GM18870 (cell line): ENCODE results near the gene CABP5.

Source experiments
- ATAC-seq: cut with Tn5 transposase; IDR thresholded peaks from one replicate; pipeline ENCODE4 v1.9.1; 2021; ENCODE audit warnings: moderate library complexity; ENCODE audit not compliant: unreplicated experiment

The CABP5 gene

DNA sequence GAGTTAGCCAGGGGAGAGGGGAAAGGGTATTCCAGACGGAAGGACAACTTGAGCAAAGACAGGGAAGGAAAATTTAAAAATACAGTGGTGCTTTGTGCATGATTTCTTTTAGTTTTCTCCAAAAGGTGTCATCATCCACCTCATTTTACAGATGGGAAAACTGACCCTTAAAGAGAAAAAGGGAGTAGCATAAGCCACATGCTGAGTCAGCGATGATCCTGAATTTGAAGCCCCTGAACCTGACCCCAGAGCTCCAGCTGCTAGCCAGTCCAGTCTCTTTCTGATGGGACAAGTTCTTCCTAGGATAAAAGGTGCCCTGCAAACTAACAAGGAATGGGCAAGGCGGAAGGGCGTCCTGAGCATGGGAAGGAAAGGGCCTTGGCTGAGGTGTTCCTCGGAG lies 10.3 kb downstream of the CABP5 start:
- no peak for ATAC-seq

DNA sequence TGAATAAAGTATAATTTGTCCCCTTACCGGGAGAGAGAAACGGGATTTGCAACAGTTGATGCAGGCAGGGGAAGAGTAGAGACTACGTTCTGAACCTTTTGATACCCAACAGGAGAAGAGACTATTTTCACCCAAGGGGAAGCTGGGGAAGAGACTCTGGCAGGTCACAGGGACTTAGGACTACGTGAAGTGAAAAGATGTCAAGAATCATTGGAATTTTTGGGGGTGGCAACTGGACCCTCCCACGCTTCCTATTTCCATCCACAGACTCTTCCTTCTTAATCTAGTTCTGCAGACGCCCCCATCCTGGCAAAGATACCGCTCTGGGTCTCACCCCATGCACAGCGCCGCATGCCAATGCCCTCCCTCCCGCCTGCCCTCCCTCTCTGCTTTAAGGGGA lies 13.8 kb downstream of the CABP5 start:
- ATAC-seq, result no peak

DNA sequence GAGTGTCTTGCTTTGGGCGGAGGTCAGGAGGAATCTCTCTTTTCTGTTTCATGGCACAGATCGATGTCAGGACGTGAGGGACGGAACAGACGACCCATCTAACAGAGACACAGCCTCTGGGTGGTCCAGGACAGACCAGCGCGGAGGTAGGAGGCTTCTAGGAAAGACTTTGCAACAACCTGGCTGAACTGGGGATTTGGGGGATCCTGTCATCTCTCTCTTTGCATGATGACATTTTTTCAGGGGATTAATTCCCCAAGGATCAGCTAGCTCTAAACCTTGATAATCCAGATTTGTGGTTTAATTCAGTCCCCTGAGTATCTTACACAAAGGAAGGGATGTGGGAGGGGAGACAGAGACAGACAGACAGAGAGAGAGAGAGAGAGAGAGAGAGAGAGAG lies 14.4 kb downstream of the CABP5 start:
- ATAC-seq, result no peak

DNA sequence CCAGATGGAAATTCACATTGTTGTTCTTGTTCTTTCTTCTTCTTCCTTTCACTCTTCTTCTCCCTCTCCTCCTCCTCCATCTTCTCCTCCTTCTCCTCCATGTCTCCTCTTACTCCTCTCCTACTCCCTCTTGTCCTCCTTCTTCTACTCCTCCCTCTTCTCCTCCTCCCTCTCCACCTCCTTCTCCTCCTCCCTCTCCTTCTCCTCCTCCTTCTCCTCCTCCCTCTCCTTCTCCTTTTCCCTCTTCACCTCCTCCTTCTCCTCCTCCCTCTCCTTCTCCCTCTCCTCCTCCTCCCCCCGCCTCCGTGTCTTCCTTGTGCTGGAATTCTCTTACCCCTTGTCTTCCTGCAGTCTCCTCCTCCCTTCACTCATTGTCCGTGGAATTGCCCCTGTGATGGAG lies 18.4 kb downstream of the CABP5 start:
- ATAC-seq, result no peak

DNA sequence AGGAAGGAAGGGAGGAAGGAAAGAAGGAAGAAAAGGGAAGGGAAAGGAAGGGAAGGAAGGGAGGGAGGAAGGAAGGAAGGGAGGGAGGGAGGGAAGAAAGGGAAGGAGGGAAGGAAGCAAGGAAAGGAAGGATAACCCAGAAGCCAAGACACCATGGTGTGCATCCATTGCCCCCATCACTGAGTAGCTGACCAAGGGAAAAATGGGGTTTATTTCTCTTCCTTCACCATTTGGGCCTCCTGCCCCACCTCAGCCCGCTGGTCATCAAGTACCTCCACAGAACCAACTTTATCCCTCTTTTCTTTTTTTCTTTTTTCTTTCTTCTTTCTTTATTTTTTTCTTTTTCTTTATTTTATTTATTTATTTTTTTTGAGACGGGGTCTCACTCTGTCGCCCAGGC lies 20.4 kb downstream of the CABP5 start:
- ATAC-seq, result no peak

DNA sequence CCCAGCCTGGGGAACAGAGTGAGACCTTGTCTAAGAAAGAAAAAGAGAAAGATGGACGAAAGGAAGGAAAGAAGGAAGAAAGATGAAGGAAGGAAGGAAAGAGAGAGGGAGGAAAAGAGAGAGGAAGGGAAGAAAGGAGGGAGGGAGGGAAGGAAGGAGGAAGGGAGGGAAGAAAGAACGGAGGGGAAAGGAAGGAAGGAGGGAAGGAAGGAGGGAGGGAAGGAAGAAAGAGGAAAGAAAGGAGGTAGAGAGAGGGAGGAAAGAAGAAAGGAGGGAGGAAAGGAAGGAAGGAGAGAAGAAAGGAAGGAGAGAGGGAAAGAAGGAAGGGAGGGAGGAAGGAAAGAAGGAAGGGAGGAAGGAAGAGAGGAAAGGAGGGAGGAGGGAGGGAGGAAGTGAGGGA lies 20.9 kb downstream of the CABP5 start:
- ATAC-seq, result no peak

DNA sequence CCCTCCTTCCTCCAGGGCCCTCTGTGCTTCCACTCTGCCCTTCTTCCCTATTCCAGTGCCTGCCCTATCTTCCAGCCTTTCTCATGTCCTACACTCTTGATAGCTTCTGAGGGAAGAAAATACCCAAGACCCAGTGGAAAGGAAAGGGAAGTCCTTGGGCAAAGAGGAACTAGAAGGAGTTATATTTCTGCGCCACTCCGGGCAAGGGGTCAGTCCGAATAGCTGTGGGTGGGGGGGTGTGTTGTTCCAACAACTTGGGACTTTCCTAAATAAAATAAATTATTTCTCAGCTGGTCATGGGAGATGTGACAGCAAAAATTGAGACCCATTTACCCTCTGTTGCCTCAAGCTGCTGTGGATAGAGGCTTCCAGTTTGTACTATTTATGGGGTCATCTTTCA lies 23.2 kb downstream of the CABP5 start:
- no peak for ATAC-seq

DNA sequence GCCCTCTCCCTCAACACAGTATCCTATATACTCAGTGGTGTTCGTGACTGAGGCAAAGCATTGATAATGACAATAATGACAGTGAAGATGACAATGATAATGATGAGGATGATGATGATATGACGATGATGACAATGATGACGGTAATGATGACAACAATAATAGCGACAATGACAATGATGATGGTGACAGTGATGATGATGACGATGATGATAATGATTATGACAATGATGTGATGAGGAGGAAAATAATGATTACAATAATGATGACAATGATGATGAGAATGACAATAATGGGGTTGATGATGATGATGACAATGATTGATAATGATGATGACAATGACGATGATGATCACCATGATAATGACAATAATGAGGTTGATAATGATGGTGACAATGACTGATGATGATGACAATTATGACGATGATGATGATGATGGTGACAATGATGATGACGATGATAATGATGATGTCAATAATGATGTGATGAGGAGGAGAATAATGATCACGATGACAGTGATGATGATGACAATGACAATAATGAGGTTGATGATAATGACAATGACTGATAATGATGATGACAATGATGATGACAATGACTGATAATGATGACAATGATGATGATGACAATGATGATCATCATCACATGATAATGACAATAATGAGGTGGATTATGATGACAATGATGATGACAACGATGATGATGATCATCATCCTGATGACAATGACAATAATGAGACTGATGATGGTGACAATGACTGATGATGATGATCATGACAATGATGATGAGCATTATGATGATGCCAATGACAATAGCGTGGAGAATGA lies 32.7 kb downstream of the CABP5 start:
- ATAC-seq, result no peak

DNA sequence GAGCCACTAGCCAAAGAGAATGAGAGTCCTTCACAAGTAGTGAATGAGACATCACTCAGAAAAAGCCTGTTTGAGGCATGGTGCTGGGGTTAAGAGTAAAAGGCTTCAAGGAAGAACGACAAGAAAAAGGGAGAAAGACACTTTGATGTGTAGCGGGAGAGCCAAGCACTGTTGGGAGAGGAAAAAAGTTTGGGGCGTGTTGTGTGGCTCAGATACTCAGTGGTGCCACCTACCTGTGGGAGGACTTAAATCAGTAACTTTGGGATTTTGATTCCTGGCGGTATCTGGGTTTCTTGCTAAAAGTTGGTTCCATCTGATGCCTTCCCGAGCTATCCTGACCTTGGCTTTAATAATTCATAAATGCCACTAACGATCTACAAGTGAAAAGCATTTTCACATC lies 37.1 kb downstream of the CABP5 start:
- ATAC-seq, result no peak

DNA sequence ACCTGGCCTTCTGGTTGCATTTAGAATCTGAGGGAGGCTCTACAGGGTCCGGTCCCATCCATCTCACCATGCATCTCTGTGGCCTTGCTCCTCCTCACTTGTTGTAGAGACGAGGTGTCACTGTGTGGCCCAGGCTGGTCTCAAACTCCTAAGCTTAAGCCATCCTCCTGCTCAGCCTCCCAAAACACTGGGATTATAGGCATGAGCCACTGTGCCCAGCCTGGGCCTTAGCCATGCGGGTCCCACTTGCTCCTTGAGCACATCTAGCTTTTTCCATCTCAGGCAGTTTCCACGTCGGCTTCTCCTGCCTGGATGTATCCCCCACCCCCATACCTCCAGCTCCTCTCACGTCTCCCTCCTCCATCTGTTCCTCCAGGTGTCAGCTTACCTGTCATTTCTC lies 39.6 kb downstream of the CABP5 start:
- ATAC-seq, result no peak

DNA sequence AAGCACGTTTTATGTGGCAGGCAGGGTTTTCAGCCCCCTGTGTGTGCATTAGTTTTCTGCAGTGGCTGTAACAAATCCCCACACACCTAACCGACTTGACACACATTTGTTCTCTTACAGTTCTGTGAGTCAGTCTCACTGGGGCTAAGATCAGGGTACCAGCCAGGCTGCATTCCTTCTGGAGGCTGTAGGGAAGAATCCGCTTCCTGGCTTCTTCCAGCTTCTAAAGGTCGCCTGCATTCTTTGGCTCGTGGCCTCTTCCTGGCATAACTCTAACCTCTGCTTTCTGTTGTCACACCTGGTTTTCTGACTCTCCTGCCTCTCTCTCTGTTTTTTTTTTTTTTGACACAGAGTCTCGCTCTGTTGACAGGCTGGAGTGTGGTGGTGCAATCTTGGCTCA lies 43.0 kb downstream of the CABP5 start:
- no peak for ATAC-seq

DNA sequence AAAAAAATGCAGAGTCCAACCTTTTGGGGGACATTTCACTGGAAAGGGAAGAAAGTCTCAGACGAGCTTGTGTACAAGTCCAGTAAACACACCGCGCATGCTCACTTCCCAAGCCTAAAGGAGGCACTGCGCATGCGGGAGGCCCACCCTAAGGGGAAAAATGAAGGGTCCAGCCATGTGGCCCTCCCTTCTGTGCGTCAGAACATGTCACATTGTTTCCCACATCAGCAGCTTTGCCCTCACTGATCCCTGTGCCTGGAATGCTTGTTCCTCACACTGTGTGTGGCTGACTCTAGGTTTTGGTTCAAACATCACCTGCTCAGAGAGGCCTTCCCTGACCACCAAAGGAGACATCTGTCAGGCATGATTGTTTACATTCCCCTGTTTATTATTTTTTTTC lies 45.1 kb downstream of the CABP5 start:
- no peak for ATAC-seq

DNA sequence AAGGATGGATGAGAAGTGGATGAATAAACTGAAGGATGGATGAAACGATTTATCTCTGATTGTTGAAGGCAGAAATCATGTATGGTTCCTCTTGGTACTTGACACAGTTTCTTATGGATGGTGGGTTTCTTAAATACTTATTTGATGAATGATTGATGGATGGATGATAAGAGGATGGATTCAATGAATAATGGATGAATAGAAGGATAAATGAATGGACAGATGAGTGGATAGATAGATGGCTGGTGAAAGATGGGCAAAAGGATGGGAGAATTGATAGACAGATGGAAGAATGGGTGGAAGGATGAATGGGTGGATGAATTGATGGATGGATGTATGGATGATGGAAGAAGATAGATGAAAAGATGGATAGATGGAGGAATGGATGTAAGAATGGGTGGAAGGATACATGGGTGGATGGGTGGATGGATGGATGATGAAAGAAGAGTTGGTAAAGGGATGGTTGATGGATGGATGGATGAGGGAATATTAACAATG lies 47.6 kb downstream of the CABP5 start:
- no peak for ATAC-seq

DNA sequence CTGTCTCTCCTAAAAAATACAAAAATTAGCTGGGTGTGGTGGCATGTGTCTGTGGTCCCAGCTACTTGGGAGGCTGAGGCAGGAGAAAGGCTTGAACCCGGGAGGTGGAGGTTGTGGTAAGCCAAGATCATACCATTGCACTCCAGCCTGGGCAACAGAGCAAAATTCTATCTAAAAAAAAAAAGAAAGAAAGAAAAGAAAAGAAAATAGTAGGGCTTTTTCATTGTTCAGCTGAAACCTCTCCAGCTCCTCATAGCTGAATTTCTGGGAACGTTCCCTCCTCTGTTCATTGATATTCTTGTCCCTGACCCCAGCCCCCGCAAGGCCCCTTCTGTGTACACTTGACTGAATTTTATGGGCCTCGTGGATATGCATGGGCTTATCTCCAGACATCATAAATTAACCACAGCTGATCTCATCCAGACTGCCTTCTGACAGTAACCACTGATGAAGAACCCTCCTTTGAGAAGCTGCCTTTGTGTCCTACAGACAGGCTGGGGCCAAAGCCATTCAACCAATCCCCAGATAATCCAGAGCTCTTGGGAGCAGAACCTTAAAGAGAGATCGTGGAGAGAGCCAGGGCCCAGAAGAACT lies 49.6 kb downstream of the CABP5 start, which contains the start of gene ELSPBP1:
TSS of gene ELSPBP1 (plus strand) at position 424 of the 594 bp plus-strand sequence. CDS start 14,036 bp downstream, outside the sequence.
- ATAC-seq, result no peak

DNA sequence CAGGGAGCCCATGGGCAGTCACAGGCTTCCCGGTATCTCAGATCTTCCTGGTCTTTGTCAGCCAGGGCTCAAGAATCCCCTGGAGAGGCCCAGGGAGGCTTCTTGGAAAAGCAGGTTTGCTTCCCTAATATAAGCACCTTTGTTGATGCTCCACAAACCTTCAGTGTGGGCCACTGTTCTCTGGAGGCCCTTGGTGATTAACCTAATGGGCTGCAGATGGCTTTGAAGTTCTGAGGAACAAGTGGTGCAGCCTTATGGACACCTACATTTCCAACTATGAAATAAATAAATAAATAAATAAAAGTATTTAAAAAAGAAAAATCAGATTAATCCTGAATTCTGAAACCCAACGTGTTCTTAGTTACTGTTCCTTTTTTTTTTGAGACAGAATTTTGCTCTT lies 51.8 kb downstream of the CABP5 start, which contains the start of gene BSPH1:
TSS of gene BSPH1 (minus strand) at position 101 of the 400 bp plus-strand sequence. CDS start at position 12, 89 bp downstream.
- no peak for ATAC-seq

DNA sequence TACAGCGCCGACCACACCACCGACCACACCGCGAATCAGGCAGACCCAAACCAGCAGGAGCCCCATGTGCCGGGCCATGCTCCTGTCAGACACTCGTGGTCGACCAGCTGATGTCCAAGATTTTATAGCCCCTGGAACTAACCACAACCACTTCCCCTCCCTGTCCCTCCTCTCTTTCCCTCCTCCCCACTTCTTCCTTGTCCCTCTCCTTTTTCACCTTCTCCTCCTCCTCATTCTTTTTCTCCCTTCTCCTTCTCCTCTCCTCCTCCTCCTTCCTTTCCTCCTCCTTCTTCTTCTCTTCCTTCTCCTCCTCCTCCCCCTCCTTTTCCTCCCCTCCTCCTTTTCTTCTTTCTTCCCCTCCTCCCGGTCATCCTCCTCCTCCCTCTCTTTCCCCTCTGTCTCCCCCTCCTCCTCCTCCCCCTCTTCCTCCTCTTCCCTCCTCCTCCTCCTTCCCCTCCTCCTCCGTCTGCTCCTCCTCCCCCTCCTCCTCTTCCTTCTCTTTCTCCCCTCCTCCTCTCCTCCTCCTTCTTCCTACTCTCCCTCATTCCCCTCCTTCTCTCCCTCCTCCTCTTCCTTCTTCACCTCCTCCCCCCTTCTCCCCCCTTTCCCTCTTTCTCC lies 52.6 kb downstream of the CABP5 start:
- ATAC-seq, result no peak
